GM18907 (cell line): ENCODE measurements around the gene SALL4.
"Not testable (repeated sequence)": the region's sequence is repeated elsewhere in the genome, so short reads cannot be mapped to it uniquely, and the experiment has no call there.

Source experiments
- ATAC-seq: cut with Tn5 transposase; IDR thresholded peaks from one replicate; pipeline ENCODE4 v1.9.1; 2021; ENCODE audit warnings: mild to moderate bottlenecking, moderate library complexity; ENCODE audit not compliant: unreplicated experiment

SALL4 gene

DNA sequence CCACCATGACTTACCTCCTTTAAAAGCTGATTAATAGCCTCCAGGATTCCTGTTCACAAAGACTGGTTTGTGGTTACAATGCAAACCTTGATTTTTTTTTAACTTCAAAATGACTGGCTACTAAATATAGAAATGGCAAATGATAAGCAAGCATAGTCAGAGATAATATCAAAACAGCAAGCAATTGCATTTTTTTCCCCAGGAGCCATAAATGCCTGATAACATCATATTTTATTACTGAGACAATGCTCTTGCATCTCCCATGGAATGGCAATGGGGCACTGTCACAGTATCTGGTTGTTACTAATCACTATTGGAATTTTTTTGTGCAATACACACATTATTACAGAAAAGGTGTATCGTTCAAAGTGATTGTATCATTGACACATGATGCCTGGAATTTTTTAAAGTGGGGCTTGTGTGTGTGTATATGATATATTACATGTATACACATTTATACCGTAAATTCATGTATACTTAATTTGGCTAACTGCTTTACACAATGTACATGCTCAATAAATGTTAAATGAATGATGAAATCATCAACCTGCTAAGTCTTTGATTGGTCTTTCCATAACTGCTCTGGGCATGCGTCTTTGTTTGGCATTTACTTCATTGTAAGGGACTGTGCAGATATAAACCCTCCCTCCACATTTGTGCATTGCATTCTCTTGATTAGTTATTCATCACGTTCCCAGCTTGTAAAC lies 980 bp upstream of the SALL4 start:
- ATAC-seq = no peak

GRCh38 chr20:51801823-51802123 lies 548 bp downstream of the SALL4 start:
- no peak for ATAC-seq

DNA sequence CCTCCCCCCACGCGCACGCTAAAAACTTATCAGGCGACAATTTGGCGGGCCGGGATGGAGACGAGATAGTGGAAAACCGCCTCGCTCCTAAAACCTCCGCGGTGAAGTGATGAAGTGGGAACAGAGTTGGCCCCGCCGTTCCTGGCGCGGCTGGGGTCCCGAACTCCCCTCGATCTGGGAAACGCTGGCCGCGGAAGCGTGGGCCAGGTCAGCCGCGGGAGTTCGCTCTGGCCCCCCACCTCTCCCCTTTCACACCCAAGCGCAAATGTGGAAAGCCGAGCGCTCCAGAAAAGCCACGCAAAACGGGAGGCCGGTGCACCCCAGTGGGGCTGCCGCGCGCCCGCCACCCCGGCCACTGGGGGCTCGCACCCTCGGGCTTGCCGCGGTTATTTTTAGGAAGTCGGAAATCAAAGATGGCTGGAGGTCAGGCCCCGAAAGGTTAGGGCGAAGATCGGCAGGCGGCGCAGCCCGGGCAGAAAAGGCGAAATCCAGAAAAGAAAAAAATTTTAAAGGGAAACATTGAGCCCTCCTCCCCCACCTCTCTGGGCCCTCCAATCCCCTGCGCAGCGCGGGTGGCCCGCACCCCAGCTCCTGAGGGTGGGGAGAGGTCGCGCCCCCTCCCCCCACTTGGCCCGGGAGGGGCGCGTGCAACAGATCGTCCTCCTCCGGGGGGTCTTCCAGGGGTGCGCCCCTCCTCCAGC lies 1.0 kb downstream of the SALL4 start:
- no peak for ATAC-seq

DNA sequence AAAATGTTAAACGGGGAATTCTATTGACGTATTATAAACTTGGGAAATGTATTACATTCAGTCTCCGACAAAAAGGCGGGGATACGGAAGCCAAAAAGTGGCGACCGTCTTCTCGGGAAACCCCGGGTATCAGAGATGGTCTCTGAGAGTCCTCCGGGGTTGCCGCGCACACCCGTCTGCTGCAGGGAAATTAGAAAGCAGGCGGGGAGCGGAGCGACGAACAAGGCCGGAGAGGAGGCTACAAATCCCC lies 1.5 kb downstream of the SALL4 start:
- ATAC-seq = no peak

DNA sequence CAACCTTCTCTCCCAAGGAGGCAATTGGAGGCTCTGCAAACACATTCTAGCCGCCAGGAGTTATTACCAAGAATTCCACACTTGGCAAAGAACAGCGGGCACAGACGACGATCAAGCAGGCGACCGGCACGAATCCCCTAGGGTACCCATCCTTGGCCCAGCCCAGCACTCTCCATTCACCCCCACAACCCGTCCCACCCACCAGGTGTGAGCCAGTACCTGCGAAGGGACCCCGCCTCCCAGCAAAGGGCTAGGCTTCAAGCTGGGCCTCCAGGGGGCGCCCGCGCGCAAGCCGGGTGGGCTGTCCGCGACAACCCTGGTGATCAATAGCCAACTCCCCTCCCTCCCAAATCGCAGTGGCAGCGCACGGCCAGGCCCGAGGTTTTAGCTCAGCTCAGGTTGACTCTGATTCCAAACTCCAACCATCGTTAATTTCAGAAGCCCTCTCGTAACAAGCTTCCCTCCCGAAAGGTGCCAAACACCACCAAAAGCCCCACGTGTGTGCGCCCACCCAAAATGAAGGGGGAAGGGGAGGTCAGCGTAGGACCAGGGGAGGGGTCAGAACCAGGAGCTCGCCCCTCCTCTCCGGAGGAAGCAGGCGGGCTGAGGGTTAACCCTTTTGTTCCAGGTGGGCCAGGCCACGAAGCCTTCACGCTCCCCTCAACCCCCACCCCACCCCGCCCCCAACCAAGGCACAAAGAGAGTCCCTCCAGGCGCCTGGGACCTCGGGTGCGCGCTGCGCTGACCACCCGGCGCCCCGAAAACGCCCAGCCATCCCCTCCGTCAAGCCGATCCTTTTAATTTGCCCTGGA lies 2.1 kb downstream of the SALL4 start:
- no peak for ATAC-seq

- no peak for ATAC-seq
These were observed 2.9 kb downstream of the SALL4 start for GRCh38 chr20:51799401-51799860.

DNA sequence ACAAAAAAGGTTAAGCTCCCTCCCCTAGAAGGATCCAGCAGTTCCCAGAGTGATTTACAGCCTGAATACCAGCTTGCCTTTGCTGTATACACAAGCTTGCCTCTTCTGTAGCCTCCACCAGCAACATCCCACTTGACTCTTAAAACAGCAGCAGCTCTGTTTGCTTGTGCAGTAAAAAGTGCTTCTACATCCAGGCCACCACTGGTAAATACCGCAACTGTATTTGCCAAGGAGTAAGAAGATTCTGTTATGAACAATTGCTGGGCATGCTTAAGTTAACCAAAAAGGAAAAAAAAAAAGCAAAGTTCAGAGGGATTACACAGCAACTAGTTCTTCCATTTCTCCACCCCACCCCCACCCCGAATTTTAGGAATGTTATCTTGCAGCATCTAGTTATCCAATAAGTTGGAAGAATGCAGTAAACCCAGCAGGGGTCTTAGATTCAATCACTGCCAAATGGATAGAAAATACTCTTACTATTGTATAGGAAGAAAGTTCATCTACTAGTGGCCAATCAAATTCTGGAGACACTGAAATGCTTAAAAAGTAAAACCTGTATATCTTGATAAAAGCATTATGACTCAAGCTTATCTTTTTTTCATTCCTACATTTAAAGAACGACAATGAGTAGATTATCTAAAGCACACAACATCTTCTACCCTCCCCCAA lies 4.8 kb downstream of the SALL4 start:
- no peak for ATAC-seq

DNA sequence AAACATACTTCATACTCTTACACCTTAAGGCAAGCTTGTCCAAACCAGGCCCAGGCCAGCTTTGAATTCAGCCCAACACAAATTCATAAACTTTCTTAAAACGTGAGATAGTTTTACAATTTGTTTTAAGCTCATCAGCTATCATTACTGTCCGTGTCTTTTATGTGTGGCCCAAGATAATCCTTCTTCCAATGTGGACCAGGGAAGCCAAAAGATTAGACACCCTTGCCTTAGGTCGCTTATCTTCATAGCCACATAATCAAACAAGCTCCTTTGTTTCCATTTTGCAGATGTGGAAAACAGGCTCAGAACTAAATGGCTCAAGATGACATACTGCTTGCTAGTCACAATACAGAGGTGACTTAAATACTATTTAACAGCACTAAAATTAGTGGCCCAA lies 6.0 kb downstream of the SALL4 start:
- ATAC-seq = no peak

DNA sequence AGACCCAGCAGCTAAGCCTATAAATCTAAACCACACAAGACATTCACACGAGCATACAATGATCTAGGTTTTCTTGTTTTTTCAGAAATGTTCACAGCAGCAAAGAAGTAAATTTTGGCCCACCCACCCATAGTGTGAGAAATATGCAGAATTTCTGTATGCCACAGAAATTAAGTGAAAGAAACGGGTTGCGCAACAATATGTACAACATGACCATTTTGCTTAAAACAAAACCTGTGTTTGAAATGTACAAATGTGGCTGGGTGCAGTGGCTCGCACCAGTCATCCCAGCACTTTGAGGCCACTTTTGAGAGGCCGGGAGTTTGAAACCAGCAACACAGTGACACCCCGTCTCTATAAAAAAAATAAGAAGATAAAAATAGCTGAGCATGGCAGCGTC lies 9.4 kb downstream of the SALL4 start:
- no peak for ATAC-seq

GRCh38 chr20:51791626-51792025 lies 10.7 kb downstream of the SALL4 start:
- no peak for ATAC-seq

- no peak for ATAC-seq
These were observed 12.1 kb downstream of the SALL4 start for GRCh38 chr20:51790256-51790655.

- ATAC-seq = no peak
These were observed 12.9 kb downstream of the SALL4 start for GRCh38 chr20:51789434-51789833.

GRCh38 chr20:51788822-51789221 lies 13.5 kb downstream of the SALL4 start:
- ATAC-seq = no peak

DNA sequence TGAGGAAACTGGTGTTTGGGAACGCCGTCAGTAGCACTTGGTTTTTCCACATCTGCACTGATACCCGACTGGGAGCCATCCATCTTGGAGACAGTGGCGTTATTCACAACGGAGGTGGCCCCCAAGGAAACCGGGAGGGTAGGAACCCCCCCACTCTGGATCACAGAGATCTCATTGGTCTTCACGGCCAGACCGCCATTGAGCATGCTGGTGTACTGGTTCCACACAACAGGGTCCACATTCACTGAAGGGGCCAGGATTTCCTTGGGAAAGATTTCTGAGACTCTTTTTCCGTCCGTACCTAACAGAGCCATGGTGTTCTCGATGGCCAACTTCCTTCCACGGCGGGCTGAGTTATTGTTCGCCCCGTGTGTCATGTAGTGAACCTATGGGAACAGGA lies 18.0 kb downstream of the SALL4 start:
- no peak for ATAC-seq

GRCh38 chr20:51778229-51778759 lies 24.0 kb downstream of the SALL4 start:
- ATAC-seq = not testable (repeated sequence)

GRCh38 chr20:51775241-51775640 lies 27.1 kb downstream of the SALL4 start:
- ATAC-seq = no peak

GRCh38 chr20:51772236-51772635 lies 30.1 kb downstream of the SALL4 start:
- ATAC-seq = no peak

DNA sequence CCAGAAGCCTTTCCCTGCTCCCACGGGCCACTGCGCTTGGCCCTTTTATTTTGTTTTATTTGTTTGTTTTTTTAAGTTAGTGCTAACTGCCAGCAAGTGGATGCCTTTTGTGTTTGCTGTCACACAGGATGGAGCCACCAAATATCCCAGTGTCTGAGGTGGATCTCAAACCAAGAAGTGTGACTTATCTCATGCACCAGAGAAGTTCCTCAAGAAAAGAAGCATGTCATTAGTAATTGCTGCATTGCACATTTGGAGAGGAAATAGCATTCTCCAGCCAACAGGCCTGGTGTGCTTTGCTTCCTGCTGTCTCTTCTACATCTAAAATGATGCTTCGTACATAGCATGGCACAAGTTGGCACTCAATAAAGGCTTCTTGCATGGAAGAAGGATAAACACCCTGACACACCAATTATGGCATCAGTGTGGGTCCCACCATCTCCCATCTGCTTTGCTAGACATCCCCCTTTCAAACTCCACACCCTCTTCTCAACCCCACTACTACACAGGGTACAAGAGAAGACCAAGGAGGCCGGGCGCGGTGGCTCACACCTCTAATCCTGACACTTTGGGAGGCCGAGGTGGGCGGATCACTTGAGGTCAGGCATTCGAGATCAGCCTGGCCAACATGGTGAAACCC lies 32.2 kb downstream of the SALL4 start:
- no peak for ATAC-seq

GRCh38 chr20:51768759-51769517 lies 33.4 kb downstream of the SALL4 start:
- no peak for ATAC-seq
